Stimulated activated CD8-positive, alpha-beta memory T cell treated with anti-CD3 and anti-CD28 coated beads, Interleukin-15, amount 100 ng/mL, for 4 hours (primary cell): ENCODE results near the gene KY.

ENCODE experiments used
- DNase-seq, 2 donors: peaks; one replicate each; pipeline ENCODE4 v3.0.0-alpha.2; 2020; ENCODE audit warnings: low read depth in 2 of 2

Gene KY

DNA sequence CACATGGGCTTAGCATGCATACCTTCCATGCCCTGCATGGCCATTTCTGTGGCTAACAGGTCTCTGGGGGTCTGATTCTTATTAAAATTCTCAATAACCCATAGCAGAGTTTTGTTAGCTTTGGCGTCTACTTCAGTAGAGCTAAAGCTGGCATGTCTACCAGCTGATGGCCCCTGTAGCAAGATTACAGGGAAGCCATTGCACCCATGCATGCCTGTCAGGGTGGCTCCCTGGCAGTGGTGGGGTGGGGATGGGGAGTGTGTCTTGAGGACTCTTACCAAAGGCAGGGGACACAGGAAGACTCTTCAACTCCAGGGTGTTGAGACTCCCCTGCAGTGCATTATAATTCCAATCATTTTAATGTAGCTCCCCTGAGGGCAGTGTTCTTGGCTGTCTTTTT is 4.7 kb downstream of the KY start:
- no peak for DNase-seq

DNA sequence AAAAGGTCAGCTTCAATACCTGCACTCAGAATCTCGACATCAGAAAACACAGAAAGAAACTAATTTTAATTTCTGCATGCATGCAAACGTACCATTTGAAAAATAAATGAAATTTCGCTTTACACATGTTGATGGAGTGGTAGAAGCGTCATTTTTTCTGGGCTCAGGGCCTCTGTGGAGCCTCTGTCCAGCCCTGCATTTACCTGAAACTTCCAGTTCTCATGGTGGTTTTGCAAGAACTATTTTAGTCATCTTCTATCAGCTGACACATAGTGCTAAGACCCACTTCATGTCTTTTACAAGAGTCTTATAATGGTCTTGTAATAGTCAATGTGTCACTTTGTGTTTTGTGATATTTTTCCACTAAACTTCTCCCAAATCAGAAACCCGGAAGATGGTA is 5.3 kb downstream of the KY start:
- no peak for DNase-seq

DNA sequence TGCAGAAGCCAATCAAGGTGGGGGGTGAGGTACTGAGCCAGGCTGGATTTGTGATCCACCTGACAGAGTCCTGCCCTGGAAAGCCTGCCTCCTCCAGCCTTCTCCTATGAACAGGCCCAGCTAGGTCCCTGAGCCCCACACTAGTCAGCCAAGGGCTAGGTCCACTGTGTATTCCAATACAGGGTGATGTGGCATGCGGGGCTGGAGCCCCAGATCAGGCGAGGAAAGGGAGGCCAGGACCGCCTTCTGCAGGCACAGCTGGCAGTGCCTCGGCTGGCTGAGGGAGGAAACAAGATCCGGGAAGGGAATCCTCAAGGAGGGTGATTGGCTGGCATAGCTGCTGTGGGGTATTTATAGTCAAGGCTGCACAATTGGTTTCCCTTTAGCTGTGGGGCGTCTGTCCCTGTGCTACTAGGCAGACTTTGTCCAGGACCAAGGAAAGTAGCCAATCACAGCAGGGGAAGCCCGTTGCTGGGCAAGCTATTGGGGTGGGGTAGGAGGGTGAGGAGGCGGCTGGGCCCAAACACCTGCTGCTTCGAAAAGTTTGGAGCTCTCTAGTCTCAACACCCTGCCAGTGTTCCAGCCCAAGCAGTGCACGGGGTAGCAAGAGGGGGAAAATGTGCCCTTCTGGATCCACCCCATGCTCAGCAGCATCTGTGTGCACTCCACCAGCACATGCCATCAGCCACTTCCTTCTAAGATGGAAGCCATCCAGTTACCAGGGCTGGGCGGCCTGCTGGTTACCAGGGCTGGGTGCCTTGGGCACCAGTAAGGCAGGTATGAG is 5.9 kb downstream of the KY start:
- DNase-seq: no peak

DNA sequence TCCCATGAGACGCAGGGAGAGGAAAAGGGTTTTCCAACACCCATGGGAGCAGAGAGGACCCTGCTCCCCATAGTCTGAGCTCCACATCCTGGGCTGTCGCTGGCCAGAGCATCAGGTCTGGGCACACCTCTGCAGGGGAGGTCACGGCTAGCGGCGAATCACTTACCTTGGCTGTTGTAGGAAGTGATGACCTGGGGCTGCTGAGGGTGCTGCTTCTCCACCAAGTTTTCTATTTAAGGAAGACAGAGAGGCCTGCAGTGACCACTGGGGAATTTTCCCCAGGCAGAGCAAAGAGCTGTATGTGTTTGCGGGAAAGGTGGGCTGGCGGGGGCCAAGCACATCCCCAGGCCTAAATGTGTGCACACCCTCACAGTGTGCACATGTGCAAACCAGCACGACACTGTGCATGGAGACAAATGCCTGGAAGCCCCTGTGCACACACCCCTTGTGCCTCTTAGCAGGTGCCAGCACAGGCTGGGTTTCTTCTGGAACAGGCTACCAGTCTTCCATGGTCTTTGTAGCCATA is 7.6 kb downstream of the KY start:
- no peak for DNase-seq

DNA sequence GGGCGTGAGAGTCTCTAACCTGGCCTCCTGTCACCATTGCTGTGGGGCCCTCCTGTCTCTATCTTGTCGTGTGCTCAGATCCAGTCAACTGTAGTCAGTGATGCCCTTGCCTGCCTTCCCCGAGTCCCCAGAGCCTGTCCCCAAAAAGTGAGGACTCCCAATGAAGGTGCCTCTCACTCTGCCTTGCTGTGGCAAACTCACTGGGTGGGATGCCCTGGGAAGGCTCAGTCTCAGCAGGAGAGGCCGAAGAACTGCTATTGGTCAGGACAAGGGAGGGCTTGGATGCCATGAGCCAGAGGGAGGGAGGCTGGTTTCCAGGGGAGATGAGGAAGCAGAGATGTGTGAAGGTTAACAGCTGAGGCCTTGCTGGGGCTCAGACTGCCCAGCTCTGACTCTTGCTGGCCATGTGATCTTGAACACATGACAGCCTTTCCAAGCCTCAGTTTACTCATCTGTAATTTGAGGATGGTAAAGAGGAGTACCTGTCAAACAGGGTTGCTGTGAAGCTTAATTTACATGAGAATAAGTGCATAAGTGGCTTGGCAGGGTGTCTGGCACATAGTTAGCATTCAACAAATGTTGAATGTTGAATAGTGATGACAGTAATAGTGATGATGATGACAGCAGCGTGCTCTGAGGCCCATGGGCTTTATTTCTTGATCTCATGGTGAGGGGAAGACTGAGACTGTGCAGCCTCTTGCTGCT is 8.2 kb downstream of the KY start:
- DNase-seq: no peak

DNA sequence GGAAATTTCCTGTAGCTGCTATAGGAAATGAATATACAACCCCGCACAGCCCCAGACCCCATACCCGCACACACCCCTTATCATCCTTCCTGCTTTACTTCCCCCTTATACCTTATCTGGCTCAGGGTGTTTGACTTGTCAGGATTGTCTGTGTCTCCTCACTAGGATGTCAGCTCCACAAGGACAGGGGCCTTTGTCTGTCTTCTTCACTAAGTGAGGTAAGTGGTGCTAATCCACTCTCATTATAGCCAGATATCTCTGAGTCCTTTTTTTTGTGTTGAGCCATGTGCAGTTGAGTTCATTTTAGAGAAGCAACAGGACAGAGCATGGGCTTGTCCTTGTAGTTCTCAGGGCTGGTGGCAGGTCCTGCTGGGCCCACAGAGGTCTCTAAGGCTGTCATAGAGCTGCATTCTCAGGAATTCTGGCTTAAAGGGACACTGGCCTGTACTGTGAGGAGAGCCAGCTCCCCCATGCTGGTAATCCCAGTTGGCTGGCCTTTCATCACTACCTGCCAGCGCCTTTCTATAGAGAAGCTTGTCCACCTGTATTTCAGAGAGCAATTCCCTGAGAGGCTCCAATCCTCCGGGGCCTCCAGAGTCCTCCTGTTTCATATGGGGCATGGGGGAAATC is 9.0 kb downstream of the KY start:
- DNase-seq: no peak

DNA sequence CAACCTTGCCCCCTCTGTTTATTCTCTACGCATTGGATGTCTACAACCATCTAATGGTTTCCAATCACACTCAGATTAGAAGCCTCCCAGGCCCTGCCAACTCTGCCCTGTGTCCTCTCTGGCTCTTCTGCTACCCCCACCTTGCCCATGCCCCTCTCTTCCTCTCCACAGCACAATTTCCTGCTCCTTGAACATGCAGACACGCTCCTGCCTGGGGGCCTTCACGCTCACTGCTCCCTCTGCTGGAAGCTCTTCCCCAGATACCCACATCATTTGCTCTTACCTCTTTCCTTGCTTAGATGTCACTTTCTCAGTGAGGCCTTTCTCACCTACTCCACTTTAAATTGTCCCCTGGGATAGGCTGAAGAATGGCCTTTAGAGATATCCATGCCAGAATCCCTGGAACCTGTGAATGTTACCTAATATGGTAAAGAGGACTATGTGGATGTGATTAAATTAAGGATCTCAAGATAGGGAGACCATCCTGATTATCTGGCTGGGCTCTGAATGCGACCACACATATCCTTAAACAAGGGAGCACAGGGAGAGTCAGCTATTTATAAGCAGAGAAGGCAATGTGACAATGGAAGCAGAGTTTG is 9.9 kb downstream of the KY start:
- no peak for DNase-seq

DNA sequence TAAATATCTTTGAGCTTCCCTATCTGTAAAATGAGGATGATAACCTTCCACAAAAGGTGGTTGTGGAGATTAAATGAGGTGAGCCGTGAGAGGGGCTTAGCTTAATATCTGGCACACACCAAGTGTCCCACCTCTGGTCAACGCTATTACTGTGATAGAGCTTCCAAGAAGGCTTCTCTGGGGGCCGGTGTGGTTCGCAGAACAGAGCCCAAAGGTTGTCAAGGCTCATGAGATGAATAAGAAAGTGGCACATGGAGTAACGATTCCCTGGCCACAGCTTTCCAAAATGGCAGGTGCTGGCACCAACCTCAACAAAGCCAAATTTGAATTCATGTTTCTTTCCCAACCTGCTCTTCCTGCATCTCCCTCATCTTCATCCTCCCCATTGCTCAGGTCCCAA is 10.4 kb downstream of the KY start:
- no peak for DNase-seq

DNA sequence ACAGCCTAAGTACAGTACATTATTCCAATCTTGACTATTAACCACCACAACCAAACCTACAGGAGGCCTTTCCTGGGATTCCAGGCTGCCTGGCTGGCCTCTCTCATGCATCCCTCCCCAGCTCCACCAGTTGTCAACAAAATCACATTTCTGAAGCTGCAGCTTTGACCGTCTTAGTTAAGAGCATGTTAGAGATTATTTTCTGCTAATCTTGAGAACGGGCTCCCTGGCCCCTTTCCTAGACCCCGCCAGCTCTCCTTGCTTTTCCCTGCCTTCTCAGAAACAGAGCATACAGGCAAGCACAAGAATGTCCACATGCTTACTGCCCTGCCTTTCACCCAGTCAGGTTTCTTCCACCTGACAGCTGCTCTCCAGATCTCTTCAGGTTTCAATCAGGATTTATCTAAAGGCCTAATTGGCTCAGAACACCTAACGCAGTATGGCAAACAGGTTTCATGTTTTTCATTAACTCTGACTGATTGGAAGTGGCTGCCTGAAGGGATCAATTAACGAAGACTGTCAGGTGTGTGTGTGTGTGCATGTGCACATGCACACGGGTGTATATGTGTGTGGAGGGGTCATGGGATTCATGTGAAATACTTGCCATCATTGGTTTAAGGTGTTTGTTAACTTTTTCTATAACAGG is 12.3 kb downstream of the KY start:
- DNase-seq: no peak

DNA sequence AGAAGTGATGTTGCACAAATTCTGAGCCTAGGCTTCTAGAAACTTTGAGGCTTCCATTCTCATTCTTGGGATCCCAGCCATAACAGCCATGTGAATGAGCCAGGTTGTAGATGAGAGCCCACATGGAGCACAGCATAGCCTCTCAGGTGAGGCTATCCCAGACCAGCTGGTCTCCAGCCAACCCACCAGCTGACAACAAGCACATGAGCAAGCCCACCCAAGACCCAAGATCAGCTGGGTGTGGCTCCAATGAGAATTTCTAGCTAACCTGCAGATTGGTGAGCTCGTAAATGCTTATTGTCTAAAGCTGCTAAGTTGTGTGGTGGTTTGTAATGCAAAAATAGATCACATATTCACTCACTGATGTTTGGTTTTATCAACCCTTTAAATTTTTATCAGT is 14.4 kb downstream of the KY start:
- DNase-seq: no peak

DNA sequence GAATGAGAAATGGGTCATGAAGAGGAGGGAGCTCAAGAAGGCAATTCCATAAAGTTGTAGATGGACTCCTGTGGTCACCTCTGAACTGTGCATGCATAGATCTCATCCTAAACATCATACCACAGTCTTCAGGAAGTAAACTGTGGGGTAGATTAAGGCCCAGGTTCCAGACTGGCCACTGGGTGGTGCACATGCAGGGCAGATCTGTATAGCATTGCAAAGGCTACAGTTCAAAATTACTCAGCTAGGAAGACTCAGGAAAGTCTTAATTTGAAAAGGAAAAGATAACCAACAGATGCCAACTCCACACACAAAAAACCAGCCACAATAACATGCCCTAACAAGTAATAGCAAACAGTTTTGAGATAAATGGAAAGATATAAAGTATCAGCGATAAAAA is 20.3 kb downstream of the KY start:
- DNase-seq: no peak

DNA sequence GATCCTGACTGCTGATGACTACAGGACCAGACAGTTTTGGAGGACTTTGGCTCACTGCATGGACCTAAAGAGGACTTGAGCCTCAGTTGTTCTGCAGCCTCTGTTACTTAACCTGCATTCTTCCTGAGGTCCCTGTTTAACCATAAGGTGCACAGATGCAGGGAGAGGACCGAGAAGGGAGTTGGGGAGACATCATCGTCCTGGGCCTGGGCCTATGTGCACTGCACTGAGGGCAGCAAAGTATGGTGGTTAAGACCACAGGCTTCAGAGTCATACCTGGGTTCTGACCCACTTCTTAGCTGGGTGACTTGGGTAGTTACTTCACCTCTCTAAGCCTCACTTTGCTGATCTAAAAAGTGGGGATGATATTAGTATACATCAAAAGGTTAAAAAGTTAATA is 21.9 kb downstream of the KY start:
- DNase-seq: no peak

DNA sequence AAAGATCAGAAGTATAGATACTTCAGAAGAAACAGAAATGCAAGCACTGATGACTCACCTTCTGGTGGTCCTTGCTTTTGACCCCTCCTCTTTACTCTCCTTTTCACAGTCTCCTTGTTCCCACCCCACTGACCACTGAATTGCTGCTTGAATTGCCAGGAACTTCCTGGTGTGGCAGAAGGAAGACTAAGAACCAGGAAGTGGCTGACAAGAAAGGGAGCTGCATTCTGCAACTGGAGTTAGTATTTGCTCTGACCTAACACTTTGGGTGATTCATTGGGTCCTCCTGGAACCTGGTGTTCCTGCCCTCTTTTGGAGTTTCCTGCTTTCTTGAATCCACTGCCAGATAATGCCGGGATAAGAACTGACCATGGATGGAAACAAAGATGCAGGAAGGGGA is 23.0 kb downstream of the KY start:
- no peak for DNase-seq

DNA sequence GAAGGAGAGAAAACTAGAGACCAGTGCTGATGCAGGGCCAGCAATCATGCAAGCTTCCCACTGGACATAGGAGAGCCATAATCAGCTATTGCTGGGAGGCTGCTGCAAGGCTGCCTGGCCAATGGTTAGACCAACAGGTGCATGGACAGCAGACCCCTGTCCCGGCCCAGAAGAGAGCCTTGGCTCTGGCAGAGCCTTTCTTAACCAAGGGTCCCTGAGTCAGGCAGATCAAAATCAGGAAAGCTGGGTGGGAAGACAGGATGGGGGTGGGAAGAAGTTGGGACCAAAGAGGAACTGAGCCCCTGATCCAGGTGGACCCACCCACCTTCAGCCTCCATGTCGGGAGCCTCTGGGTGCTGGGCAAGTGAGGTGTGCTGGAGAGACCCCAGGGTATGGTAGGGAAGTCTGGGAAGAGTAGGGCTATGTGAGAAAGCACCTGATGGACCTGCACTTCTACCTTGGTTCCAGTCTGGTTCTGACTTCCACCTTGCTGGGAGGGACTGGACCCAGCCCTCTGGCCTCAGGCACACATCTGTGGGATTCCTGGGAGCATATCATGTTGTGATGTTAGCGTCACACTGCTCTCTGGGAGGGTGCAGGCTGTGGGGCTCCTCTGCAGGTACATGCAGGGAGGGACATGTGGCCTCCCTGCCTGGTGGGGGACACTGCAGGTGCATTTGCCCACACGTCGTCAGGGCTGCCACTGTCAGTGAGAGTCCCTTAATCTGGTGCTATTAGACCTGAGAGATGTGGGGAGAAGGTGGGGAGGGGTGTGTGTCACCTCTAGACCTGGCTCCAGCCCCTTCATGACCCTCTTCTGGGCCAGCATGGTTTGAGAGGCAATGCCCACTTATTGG is 24.7 kb downstream of the KY start:
- no peak for DNase-seq

DNA sequence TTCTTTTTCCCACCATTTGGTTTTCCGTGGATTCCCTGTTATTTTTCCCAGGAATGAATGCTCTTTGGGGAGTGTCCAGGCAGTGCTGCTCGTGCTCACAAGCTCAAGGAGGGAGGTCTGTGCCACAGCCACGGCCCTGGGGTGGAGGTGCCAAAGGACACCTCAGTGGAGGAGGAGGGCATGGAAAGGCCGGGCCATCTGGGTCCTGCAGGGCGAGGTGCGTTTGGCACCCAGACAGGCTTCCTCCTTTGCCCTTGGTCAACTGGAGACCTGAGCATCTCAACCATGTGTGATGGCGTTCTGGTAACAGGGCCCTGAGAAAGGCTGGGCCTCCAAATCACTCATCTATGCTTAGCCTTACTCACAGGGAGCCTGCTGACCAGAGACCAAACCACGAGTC is 25.4 kb downstream of the KY start:
- DNase-seq: no peak

DNA sequence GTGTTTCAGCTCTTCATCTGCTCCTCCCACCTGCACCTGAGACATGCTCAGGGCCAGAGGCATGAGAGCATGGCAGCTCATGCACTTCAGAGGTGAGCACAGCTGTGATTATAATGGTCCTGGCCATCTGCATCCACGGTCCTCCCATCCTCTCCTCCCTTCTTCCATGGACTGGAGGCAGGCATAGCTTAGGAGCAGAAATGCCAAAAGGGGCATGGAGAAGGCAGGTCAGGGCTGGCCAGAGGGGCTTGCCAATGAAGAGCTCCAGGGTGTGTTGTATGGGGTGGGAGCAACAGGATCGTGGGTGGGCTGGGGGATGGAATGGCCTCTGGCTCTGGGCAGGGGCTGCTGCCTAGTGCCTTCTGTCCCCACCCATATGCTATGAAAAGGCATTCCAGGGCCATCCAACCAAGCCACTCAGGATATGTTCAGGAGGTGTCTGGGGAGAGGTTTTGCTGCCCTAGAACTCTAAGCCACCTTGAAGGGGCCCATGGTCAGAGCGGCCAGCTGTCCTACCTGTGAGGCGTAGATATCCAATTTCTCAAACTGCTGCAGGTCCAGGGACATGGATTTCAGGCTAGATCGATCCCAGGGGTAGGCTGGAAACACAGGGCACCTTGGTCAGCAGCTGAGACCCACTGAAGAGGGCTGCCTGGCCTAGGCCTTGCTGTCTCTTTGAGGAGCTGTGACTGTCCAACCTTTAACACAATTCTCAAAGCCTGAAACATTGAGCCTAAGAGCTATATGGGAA is 26.1 kb downstream of the KY start:
- DNase-seq: no peak

DNA sequence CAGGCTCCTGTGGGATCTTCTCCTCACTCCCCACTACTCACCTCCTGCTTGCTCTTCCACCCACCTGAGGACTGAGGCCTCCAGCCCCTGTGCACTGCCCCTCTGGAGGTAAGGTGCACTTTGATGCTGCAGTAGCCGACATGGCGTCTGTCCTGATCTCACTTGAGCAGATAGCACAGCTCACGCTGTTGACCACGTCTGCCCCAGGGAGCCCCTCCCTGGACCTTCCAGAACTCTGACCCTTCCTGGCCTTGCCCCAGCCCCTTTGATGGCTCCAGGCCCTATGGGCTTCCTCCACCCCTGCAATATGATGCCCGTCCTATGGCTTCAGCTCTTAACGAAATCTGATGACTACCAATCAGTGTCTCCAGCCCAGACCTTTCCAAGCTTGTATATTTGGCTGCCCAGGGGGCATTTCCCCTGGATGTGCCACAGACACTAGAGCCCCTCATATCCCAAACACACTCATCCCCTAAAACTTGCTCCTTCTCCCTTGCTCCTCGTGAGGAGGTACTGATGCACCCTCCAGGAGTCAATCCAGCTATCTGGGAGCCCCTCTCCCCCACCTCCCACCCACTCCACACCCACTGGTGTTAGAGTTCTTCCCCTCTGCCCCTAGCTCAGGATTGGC is 27.1 kb downstream of the KY start:
- DNase-seq: no peak

DNA sequence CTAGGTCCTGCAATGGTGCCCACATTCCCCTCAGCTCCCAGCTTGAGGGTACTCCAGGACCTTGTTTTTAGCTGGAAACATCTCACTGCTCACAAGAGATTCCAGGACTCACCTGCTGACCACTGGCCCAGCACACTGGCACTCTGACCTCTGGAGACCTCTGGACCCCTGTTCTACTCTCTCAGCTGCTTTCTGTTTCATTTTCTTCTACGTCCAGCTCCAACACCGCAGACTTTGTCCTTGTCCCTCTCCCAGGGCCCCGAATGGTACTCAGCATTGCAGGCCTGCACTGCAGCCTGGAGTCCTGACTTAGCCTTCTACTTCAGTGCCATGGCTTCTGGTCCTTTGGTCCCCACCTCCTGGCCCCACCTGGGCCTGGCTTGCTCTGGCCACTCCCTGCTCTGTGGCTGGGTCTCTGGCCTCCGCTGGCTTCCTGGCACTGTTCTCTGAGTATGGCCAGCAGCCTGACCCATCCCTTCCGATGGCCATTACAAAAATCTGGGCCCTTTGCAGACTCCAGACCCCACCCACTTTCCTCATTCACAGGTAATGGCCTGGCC is 27.9 kb downstream of the KY start:
- DNase-seq: no peak

DNA sequence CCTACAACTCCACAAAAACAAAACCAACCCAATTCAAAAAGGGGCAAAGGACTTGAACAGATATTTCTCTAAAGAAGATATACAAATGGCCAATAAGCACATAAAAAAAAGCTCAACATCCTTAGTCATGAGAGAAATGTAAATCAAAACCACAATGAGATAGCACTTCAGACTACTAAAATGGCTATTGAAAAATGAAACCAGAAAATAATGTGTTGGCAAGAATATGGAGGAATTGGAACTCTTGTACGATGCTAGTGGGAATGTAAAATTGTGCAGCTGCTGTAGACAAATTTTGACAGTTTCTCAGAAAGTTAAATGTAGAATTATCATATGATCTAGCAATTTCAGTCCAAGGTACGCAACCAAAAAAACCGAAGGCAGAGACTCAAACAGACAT is 29.0 kb downstream of the KY start:
- DNase-seq: no peak
